OCI-M2 (cell line): ENCODE measurements around the gene LRRC10.

ENCODE experiments used
- DNase-seq: peaks from one replicate; lab custom pipeline; 2025; ENCODE audit not compliant: unreplicated experiment; lab: John Stamatoyannopoulos, UW

Gene LRRC10

GRCh38 chr12:69610729-69611128, at the start of gene LRRC10:
TSS of gene LRRC10 (minus strand) at chr12:69610907. CDS start at chr12:69610838, 69 bp downstream.
- no peak for DNase-seq

DNA sequence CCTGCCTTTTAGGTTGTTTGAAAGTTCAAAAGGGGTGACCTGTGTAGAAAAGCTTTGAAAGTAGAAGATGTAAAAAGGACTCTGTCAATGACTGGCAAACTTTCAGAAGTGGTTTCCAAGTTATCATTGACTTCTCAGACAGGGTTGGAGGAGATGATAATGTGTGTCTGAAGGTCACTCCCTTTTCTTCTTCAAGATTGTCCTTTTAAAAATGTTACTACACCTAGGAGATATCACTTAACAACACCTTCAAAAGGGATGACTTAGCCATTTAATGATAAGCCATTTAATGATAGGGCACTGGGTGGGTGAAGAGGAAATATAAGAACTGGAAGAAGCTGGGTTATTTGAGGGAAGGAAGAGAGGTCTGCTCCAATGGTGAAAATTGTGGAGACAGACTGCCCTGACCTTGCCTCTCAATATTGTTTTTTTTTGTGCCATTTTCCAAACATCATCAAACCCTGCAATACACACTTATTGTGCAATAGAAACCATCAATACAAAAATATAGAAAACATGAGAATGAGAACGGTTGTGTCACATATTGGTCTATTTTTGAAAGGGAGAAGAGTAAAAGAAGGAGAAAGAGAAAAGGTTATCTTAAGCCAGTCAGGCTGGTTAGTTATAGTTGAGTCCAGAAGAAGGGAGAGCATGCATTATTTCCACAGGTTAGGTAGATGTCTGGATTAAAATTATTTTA, 49.6 kb upstream of the LRRC10 start:
- DNase-seq = no peak

DNA sequence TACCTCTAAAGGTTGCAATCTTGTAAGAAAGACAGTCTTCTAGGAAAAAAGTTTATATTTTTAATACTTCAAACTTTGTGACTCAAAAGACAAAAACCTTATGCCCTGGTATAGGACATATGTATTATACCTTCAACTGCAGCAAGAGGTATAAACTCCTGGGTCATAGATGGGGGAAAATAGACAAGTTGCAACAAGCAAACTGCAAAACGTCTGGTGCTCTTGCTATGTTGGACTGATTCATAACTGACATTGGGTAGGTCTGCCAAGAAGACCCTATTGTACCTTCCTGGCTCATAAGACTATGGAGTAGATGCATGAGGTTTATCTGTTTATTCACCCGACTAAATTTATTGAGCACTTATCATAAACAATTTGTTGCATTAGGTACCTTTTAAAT, 47.5 kb upstream of the LRRC10 start:
- no peak for DNase-seq

GRCh38 chr12:69657376-69658137, 46.9 kb upstream of the LRRC10 start:
- DNase-seq = no peak

- DNase-seq = no peak
Measured at GRCh38 chr12:69655616-69656340, 45.1 kb upstream of the LRRC10 start.

DNA sequence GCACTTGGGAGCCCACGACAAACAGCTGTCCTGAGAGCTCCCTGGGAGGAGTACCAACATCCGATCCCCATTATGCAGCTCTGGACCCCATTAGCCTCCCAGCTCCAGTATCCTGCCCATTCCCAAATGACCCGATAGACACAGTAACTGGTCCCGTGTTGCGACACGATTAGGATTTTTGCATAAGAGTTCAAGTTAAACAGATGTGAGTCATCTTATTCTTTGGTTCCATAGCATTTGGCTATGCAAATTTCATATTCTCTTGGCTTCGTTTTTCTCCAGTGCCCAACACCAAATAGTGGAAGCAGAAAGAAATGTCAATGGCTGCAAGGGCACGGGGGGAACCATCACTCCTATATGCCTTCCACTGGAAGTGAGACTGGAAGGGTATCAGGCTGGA, 43.0 kb upstream of the LRRC10 start:
- DNase-seq = no peak

GRCh38 chr12:69651922-69652321, 41.2 kb upstream of the LRRC10 start:
- DNase-seq = no peak

DNA sequence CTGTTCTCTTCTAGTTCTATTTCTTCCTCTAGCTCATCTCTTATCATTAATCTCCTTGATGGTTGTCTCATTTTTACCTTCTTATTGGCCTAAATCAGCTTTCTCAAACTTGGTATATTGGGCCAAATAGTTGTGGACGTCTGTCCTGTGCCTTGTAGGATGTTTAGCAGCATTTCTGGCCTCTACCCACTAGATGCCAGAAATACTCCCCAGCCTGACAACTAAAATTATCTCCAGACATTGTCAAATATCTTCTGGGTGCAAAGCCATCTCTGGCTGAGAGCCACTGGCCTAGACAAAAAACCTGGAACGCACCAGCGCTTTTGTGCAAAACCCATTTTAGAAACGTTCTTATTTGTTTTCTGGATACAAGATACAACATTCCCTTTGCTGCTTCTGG, 38.8 kb upstream of the LRRC10 start:
- no peak for DNase-seq

GRCh38 chr12:69648476-69648875, 37.8 kb upstream of the LRRC10 start:
- no peak for DNase-seq

- DNase-seq = no peak
Measured at GRCh38 chr12:69647178-69647577, 36.5 kb upstream of the LRRC10 start.

GRCh38 chr12:69645031-69645430, 34.3 kb upstream of the LRRC10 start:
- DNase-seq = no peak

- DNase-seq = no peak
Measured at GRCh38 chr12:69644511-69644910, 33.8 kb upstream of the LRRC10 start.

DNA sequence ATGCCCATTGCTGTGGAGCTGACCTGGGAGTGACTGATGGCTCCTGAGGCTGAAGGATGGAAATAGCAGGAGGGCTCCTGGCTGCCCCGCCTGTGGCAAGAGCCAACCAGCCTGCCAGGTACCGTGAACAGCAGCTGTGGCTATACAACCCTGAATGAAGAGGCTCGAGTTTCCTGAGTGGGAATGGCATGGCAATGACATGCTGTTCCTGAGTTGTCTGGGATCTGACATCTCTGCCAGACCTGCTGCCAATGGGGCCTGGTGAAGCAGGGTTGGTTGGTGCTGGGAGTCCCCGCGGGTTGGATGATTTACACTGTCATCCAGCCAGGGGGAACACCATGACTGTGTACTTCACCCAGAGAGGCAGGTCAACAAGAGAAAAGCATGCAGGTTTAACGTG, 31.8 kb upstream of the LRRC10 start:
- DNase-seq = no peak

DNA sequence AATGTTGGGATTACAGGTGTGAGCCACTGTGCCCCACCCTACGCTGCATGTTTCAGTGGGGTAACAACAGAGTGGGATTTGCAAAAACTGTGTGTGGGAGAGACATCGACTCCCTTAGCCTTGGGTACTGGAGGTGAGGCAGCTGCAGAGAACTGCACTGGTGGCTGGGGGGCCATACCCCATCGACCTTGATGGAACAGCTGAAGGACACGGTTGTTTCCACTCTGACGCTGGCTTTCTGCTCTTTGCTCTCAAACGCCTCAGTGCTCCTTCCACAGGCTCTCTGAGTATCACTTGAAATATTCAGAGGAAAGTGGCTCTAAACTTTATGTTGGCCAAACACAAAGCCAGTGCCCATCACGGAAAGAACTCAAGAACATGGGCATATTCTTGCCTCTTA, 30.8 kb upstream of the LRRC10 start:
- no peak for DNase-seq

GRCh38 chr12:69639400-69640016, 28.8 kb upstream of the LRRC10 start:
- DNase-seq = no peak

DNA sequence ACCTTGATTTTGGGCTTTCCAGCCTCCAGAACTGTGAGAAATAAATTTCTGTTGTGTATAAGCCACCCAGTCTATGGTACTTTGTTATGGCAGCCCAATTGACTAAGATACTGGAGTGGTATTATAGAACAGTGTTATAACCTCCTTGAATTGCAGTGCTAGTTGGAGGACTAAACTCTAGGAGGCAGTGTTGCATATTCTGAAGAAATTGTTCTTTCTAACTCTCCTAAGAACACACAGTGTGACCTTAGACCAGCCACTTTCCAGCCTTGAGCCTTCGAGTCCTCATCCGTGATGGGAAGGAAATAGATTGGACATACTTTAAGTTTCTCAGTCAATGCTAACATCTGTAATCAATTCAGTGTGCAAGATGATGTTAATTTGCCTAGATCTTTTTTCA, 22.4 kb upstream of the LRRC10 start:
- no peak for DNase-seq

GRCh38 chr12:69630191-69630590, 19.5 kb upstream of the LRRC10 start:
- no peak for DNase-seq

GRCh38 chr12:69627501-69627900, 16.8 kb upstream of the LRRC10 start:
- DNase-seq = no peak

GRCh38 chr12:69623970-69624369, 13.3 kb upstream of the LRRC10 start:
- peak; percentile 52 for DNase-seq

DNA sequence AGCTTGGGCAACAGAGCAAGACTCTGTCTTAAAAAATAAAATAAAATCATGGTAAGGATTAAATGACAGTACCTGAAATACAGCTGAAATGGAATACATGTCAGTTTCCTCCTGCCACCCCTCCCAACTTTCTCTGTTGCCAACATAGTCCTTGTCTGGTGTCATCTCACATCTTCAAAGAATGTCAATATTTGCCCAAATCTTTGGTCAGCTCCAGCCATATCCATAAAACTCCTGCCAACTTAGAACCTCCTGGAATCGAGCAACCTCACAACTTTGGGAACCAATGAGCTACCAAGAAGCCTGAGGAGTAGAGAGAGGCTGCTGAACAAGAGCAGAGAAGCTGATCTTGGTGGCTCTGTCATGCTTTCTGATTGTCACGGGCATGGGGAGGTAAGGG, 10.8 kb upstream of the LRRC10 start:
- no peak for DNase-seq

DNA sequence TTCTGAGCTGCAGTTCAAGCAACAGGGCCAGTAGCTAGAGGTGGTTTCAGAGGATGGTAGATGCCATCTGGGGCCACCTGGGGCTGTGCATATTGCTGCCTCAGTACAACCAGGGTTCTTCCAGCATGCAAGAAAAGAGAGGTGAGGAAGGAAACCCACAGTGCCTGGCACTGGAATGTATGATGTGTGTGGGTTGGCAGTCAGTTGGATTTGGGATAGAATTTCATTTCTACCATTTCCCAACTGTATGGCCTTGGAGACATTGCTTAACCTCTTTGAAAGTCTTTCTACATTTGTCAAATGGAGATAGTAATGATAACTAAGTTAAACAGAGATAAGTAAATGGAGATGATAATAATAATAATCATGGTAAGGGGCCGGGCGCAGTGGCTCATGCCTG, 10.2 kb upstream of the LRRC10 start:
- no peak for DNase-seq

- no peak for DNase-seq
Measured at GRCh38 chr12:69620077-69620476, 9.4 kb upstream of the LRRC10 start.
